ENCODE measurements around the gene ADGRL3.
"Not testable (repeated sequence)": the region's sequence is repeated elsewhere in the genome, so short reads cannot be mapped to it uniquely, and the experiment has no call there.

Gene ADGRL3

GRCh38 chr4:61763682-61764081 is 563.6 kb downstream of the ADGRL3 start:
- no peak for DNase-seq

DNA sequence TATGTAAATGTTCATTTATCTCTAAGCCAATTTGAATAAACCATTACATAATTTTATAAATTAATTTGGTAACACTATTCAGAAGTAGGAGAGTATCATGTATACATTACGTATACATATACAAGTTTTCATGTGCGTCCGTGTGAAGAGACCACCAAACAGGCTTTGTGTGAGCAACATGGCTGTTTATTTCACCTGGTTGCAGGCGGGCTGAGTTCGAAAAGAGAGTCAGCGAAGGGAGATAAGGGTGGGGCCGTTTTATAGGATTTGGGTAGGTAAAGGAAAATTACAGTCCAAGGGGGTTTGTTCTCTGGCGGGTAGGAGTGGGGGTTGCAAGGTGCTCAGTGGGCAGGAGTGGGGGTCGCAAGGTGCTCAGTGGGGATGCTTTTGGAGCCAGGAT is 564.0 kb downstream of the ADGRL3 start:
- not testable (repeated sequence) for DNase-seq

- not testable (repeated sequence) for DNase-seq
Observed at GRCh38 chr4:61769444-61770167, 569.5 kb downstream of the ADGRL3 start.

DNA sequence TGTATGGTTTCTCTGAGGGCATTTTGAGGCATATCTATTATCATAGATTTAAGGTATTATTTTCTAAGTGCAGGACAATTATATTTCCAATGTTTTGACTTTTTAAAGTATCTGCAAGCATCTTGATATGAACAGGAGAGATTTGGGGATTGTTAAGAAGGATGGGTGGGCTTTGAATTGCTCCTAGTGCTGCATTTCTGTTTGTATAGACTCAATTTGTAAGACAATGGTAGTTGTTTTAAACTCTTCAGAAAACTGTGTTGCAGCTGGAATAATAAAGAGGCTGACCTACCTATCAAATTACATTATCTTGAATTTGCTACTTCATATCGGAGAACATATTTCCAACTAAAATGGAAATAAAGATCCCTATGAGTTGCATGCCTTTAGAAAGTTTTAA is 570.3 kb downstream of the ADGRL3 start:
- no peak for DNase-seq

DNA sequence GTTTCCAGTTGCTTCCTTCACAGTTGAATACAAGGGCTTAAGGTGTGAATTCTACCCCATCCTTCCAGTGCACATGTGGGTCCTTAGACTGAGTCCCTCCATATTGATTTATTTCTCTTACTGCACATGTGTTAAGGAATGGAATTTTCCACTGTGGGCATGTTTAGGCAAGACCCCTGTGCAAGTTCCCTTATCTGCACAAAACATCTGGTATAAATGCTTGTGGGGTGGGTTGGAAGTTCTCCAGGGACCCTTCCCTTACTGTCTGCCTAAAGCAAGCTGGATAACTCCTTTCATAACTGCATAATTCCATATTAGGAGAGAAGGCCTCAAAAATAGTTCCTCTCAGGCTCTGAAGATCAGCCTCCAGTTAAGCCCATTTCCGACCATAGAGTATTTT is 570.9 kb downstream of the ADGRL3 start:
- no peak for DNase-seq

DNA sequence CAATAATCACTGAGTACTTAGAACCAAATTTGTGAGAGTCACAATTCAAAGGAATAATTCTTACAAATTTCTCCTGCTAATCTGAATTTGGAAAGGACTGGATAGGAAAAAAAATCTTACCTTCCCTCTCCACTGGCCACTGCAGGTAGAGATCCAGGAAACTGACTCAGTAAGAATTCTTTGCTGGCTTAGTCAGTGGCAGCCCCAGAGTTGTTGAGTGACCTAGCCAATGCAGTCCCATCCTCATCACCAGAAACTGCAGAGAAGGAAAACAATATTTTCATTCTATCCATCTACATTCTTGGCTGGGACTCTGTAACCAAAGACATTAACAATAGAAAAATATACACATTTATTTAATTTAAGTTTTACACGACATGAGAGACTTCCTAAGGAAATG is 572.0 kb downstream of the ADGRL3 start:
- no peak for DNase-seq

GRCh38 chr4:61773655-61774245 is 573.6 kb downstream of the ADGRL3 start:
- no peak for DNase-seq

DNA sequence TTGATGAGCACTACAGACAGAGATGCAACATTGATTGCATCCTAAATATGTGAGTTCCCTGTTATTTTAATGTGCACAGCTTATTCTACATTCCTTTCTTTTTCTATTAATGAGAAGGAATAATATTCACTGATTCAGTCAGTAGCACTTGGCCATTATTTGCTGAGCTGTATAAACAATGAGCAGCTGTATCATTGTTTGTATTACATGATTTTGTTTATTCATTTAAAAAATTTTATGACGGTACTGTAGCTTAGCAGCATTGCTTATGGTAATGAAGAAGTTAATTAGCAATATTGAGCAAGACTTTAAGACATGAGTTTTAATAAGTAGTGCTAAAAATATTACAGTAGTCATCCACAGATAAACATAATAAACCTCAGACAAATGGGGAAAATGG is 582.0 kb downstream of the ADGRL3 start:
- DNase-seq = no peak

GRCh38 chr4:61783050-61783449 is 582.9 kb downstream of the ADGRL3 start:
- no peak for DNase-seq

- DNase-seq = no peak
Observed at GRCh38 chr4:61785761-61786160, 585.6 kb downstream of the ADGRL3 start.

- DNase-seq = no peak
Observed at GRCh38 chr4:61786211-61786610, 586.1 kb downstream of the ADGRL3 start.

- no peak for DNase-seq
Observed at GRCh38 chr4:61795998-61796397, 595.9 kb downstream of the ADGRL3 start.

GRCh38 chr4:61799794-61800193 is 599.7 kb downstream of the ADGRL3 start:
- DNase-seq = no peak

DNA sequence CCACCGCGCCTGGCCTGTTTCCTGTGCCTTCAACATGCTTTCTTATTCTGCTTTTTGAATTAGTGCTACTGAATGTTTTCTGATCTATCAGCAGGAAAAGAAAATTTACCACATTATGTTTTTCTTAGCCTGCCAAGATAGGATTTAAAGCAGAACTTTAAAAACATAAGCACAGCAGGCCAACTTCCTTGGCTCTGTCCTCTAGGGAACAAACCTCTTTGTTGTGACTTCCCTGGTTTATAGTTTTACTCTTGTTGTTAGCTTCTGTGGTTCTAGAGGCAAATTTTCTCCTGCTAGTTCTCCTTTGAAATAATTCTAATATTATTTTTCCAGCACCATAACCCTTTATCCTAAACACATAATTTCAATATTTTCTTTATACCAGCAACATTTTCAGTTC is 605.1 kb downstream of the ADGRL3 start:
- DNase-seq = no peak

- no peak for DNase-seq
Observed at GRCh38 chr4:61805979-61806378, 605.9 kb downstream of the ADGRL3 start.

DNA sequence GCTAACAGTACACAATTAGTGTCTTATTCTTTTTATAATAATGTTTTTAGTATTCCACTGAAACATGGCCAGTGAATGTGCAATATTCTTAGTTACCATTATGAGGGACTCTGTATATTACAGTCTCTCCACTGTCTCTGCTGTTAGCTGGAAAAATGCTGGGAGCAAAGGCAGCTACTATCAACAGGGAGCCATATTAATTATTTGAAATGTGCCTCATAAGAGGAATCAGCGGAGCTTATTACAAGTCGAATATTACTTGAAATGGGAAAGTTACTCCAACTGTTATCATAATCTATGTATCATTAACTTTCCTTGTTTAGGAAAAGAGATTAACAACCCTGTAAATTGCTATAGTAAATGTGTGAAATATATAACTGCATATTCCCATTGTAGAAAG is 612.0 kb downstream of the ADGRL3 start:
- no peak for DNase-seq

DNA sequence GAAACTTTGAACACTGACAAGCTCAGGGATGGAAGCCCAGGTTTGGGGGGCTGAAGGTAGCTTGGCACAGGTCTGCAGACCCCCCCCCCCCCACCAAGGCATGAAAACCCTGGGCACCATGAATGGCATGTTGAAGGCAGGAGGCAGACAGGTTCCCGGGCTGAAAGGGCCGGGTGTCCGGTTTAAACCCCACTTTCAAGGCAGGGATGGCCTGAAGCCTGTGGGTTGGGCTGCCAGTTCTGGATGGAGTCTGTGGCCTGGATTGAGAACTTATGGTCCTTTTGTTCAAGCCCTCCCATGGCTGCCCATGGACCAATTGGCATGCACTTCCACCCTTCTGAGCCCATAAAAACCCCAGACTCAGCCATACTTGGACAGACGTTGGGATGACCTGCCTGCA is 616.9 kb downstream of the ADGRL3 start:
- DNase-seq = no peak

DNA sequence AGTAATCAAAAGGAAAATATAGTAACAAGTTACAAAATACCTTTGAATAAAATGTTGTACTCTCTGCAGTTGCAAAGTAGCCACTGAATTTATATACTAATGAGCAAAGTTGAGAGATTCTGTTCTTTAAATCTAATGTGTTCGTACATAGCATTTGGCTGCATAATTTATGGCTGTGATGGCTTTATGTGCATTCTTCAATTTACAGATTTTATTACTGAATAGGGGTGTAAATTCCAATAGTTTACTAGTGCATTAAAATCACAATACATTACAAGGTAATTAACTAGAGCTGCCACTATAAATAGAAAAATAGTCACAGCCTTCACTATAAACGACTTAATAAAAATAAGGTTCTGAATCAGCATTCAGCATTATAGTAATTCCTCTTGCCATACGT is 620.0 kb downstream of the ADGRL3 start:
- DNase-seq = no peak

DNA sequence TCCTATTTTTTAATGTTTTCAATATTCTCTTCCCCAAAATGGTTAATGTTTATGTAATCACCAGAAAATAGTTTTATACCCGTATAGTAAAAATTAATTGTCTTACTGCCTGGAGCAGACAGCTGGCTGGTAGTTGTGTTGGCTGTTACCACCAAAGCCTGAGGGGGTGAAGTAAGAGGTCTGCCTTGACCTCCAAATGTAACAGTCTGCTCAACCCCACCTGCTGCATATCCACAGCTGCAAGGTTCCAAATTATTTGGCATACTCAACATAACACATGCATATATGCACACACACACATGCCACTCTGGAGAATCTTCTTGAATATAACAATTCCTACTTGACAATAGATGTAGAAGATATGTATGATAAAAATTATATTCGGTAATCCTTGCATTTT is 624.3 kb downstream of the ADGRL3 start:
- DNase-seq = no peak

- DNase-seq = no peak
Observed at GRCh38 chr4:61827907-61828391, 627.8 kb downstream of the ADGRL3 start.

GRCh38 chr4:61828960-61829359 is 628.8 kb downstream of the ADGRL3 start:
- DNase-seq = no peak

- no peak for DNase-seq
Observed at GRCh38 chr4:61831987-61832386, 631.9 kb downstream of the ADGRL3 start.

- DNase-seq = no peak
Observed at GRCh38 chr4:61837395-61837794, 637.3 kb downstream of the ADGRL3 start.

- DNase-seq = no peak
Observed at GRCh38 chr4:61838072-61838471, 637.9 kb downstream of the ADGRL3 start.

DNA sequence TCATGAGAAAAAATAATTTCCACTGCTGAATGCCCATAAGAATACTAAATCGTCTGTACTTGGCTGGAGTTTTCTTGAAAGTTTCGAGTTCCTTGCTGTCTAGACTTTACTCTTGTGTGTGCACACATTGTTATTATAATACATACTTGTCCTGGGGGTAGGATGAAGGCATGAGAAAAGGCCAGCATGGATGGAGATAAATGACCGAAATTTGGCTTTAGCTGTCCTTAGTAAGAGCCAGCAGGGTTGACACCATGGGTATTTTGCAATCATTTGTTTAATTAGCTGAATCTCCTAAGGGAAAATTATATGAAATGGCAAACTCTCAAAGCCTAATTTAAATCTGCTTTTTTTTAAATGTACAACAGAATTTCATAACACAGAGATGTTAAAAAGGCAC is 641.6 kb downstream of the ADGRL3 start:
- no peak for DNase-seq

Data from stimulated activated CD4-positive, alpha-beta T cell treated with anti-CD3 and anti-CD28 coated beads, Interleukin-4, amount 100 ng/mL, for 24 hours (primary cell).